CD8-positive, alpha-beta memory T cell (primary cell): ENCODE results near the gene TXLNB. TPM values are rescaled to one million over a fixed set of nuclear protein-coding genes. Genes with fewer than 3 reads are reported as not detected.
"Not testable (repeated sequence)": the region's sequence is repeated elsewhere in the genome, so short reads cannot be mapped to it uniquely, and the experiment has no call there.

ENCODE experiments used
- CTCF ChIA-PET: fragments of 350-600 bp; sonication (Branson Sonifier 250); formaldehyde crosslinking; loops from one replicate; lab custom pipeline; 2021; ENCODE audit warnings: antibody characterized with exemption; lab: Charles Lee
- POLR2A ChIA-PET: fragments of 350-600 bp; sonication (Branson Sonifier 250); formaldehyde crosslinking; loops from one replicate; lab custom pipeline; 2021; ENCODE audit warnings: antibody characterized with exemption; lab: Charles Lee
- DNase-seq, 5 donors: peaks; one replicate each; pipeline versions ENCODE4 v3.0.0 to v3.0.0-alpha.2; 2020 to 2022; ENCODE audit warnings: mixed read lengths in 1 of 5
- H3K27ac ChIP-seq: one replicate; pipeline ENCODE4 v1.7.0; 2013; ENCODE audit warnings: low read depth, mild to moderate bottlenecking, low read length, moderate library complexity
- H3K27me3 ChIP-seq: 2 replicates; pipeline ENCODE4 v1.7.0; 2013; ENCODE audit warnings: low read length, mild to moderate bottlenecking; ENCODE audit not compliant: insufficient read depth, poor library complexity, severe bottlenecking
- H3K36me3 ChIP-seq: 2 replicates; pipeline ENCODE4 v1.7.0; 2013; ENCODE audit warnings: mild to moderate bottlenecking, low read length, moderate library complexity; ENCODE audit not compliant: insufficient read depth
- H3K4me1 ChIP-seq: 2 replicates; pipeline ENCODE4 v1.7.0; 2013; ENCODE audit warnings: mild to moderate bottlenecking, low read length, moderate library complexity; ENCODE audit not compliant: insufficient read depth
- H3K4me3 ChIP-seq: 2 replicates; pipeline ENCODE4 v1.7.0; 2013; ENCODE audit warnings: mild to moderate bottlenecking, low read length
- H3K9me3 ChIP-seq: 2 replicates; pipeline ENCODE4 v1.7.0; 2013; ENCODE audit warnings: mild to moderate bottlenecking, low read length
- H3K27ac Mint-ChIP-seq, 8 donors: one replicate each; pipeline ENCODE4 v1.8.0; 2020 to 2021; ENCODE audit warnings: mixed read lengths in 8 of 8, mild to moderate bottlenecking in 6 of 8, inconsistent platforms in 3 of 8, moderate library complexity in 3 of 8
- H3K27me3 Mint-ChIP-seq, 2 donors: one replicate each; pipeline ENCODE4 v1.8.0; 2020 to 2021; ENCODE audit warnings: mixed read lengths in 2 of 2, mild to moderate bottlenecking in 1 of 2, moderate library complexity in 1 of 2
- H3K36me3 Mint-ChIP-seq, 3 donors: one replicate each; pipeline ENCODE4 v1.8.0; 2020 to 2021; ENCODE audit warnings: mixed read lengths in 3 of 3, inconsistent platforms in 1 of 3, mild to moderate bottlenecking in 1 of 3
- H3K4me1 Mint-ChIP-seq, 3 donors: one replicate each; pipeline ENCODE4 v1.8.0; 2020 to 2021; ENCODE audit warnings: mixed read lengths in 3 of 3, inconsistent platforms in 1 of 3, mild to moderate bottlenecking in 1 of 3
- H3K4me3 Mint-ChIP-seq, 7 donors: one replicate each; pipeline ENCODE4 v1.8.0; 2020 to 2021; ENCODE audit warnings: mixed read lengths in 7 of 7, mild to moderate bottlenecking in 6 of 7, moderate library complexity in 4 of 7, inconsistent platforms in 2 of 7
- H3K9me3 Mint-ChIP-seq, 5 donors: one replicate each; pipeline ENCODE4 v1.8.0; 2020 to 2022; ENCODE audit warnings: mixed read lengths in 5 of 5, mild to moderate bottlenecking in 3 of 5, moderate library complexity in 2 of 5, inconsistent platforms in 1 of 5
- polyA plus RNA-seq: library from polyadenylated mRNA; unstranded; fragments of 300-500 nt; fragmentation: Illumina TruSeq; gene quantifications from one replicate; pipeline ENCODE4 v1.2.3, GENCODE V29; 2021
- total RNA-seq, 2 experiments: library from RNA; stranded (reverse); gene quantifications; one replicate each; pipeline ENCODE4 v1.2.3, GENCODE V29; 2021

TXLNB gene
- total and polyA plus RNA-seq, 3 experiments from 2014 or later: 0.13 to 0.47 (median 0.35) TPM

GRCh38 chr6:139294090-139294489, 2.3 kb upstream of the TXLNB start:
- no peak overlapping the region for H3K27ac ChIP-seq
- Mint-ChIP-seq H3K27ac (peak overlapping the region in 6 of 8 donors; percentile 51 to 84 (median 78)), H3K4me3 (no peak overlapping the region)

DNA sequence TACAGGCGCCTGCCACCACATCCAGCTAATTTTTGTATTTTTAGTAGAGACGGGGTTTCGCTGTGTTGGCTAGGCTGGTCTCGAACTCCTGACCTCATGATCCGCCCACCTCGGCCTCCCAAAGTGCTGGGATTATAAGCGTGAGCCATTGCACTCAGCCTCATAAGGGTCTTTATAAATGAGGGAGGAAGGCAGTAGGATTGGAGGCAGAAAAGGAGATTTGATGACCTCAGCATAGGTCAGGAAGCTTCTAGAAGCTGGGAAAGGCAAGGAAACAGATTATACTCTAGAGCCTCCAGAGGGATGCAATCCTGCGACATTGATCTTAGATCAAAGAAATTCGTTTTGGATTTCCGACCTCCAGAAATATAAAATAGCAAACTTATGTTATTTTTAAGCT, 1.4 kb upstream of the TXLNB start:
- Mint-ChIP-seq H3K4me3 (peak overlapping the region in 1 of 7 donors; percentile 9), H3K27ac (peak overlapping the region; percentile 32 to 98 (median 93)), H3K4me1 (peaks cover 55 to 79% (median 68%) of the 10 kb centered on the region in 3 donors)
- not testable (repeated sequence) for H3K27me3 ChIP-seq, H3K4me3 ChIP-seq, DNase-seq, H3K36me3 Mint-ChIP-seq, H3K9me3 ChIP-seq, H3K27me3 Mint-ChIP-seq, H3K27ac ChIP-seq, H3K36me3 ChIP-seq, H3K9me3 Mint-ChIP-seq
- peaks cover 43% of the 10 kb centered on the region for H3K4me1 ChIP-seq
- CTCF ChIA-PET: interaction anchor here (0.9 to 4.6 kb wide), 6 partner anchors 19 to 81 kb away, joined by 3 to 23 read pairs (median 17); partner anchors contain the start of gene CITED2
- POLR2A ChIA-PET: interaction anchor here (0.7 to 3.0 kb wide), 3 partner anchors 25 to 71 kb away, joined by 3 to 35 read pairs (median 6); no protein-coding TSS in a partner anchor

More at GRCh38 chr6:139294090-139294489, 2.3 kb upstream of the TXLNB start:
- DNase-seq: no peak
- Histone ChIP-seq H3K36me3 (no peaks in the 10 kb centered on the region), H3K9me3 (no peaks in the 10 kb centered on the region), H3K4me3 (no peak overlapping the region), H3K4me1 (peaks cover 43% of the 10 kb centered on the region), H3K27me3 (no peaks in the 10 kb centered on the region)
- Mint-ChIP-seq H3K27me3 (peaks cover 0 to 2% of the 10 kb centered on the region in 2 donors), H3K4me1 (peaks cover 50 to 75% (median 62%) of the 10 kb centered on the region in 3 donors), H3K9me3 (peaks cover 0 to 2% (median 0%) of the 10 kb centered on the region in 5 donors), H3K36me3 (peaks cover 0 to 13% (median 1%) of the 10 kb centered on the region in 3 donors)
- ChIA-PET POLR2A (no interaction called here), CTCF (interaction anchor here (0.9 to 1.5 kb wide), 2 partner anchors 31 to 74 kb away, joined by 3 read pairs; no protein-coding TSS in a partner anchor)

DNA sequence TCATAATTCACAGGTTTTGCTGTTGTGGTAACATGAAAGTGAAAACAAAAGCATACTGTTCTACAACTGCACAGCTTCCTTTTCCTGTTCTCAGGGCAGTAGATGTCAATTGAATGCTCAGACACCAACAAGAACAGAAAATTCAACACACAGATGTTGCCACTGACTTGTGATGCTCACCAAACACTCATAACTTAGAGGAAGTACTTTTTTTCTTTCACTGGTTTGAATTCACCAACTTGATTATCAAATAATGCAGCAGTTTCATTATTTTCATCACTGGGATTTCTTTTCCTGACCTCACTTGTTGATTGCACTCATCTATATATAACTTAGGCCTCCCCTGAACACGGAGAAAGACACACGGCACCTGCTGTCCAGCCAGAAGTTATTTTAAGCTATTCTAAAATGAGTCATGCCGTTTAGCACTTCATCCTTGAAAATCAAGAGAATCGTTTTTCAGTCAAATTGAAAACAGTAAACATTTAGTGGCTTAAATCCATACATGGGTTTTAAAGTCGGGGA, 949 bp downstream of the TXLNB start:
- Mint-ChIP-seq H3K27ac (peak overlapping the region; percentile 84 to 98 (median 96)), H3K27me3 (peaks cover 0 to 2% of the 10 kb centered on the region in 2 donors), H3K4me3 (peak overlapping the region; percentile 73 to 91 (median 85)), H3K4me1 (peaks cover 56 to 74% (median 67%) of the 10 kb centered on the region in 3 donors), H3K36me3 (peaks cover 2 to 8% (median 3%) of the 10 kb centered on the region in 3 donors), H3K9me3 (peaks cover 0 to 2% (median 0%) of the 10 kb centered on the region in 5 donors)
- peaks cover 43% of the 10 kb centered on the region for H3K4me1 ChIP-seq
- DNase-seq: peak in 4 of 5 donors; percentile 3 to 81 (median 64)
- H3K36me3 ChIP-seq: no peaks in the 10 kb centered on the region
- ChIA-PET CTCF (interaction anchor here (1.1 to 4.6 kb wide), 11 partner anchors 21 to 303 kb away, joined by 3 to 23 read pairs (median 11); partner anchors contain the start of genes CITED2 and REPS1), POLR2A (interaction anchor here (0.6 to 3.0 kb wide), 9 partner anchors 10 to 249 kb away, joined by 3 to 35 read pairs (median 3); partner anchors contain the start of gene CITED2)
- peak overlapping the region; percentile 42 for H3K4me3 ChIP-seq
- H3K27me3 ChIP-seq: no peaks in the 10 kb centered on the region
- H3K27ac ChIP-seq: peak overlapping the region; percentile 77
- H3K9me3 ChIP-seq: no peaks in the 10 kb centered on the region

DNA sequence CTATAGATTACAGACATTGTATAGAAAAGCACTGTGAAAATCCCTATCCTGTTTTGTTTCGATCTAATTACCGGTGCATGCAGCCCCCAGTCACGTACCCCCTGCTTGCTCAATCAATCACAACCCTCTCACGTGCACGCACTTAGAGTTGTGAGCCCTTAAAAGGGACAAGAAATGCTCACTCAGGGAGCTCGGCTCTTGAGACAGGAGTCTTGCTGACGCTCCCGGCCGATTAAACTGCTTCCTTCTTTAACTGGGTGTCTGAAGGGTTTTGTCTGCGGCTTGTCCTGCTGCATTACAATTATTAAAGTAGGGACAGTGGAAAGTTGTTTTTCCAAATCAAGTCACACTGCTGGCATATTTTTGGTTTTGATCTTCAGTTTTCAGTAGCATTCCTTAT, 2.6 kb downstream of the TXLNB start:
- no peaks in the 10 kb centered on the region for H3K36me3 ChIP-seq
- H3K27me3 Mint-ChIP-seq: peaks cover 0 to 2% of the 10 kb centered on the region in 2 donors
- peaks cover 0 to 2% (median 0%) of the 10 kb centered on the region in 5 donors for H3K9me3 Mint-ChIP-seq
- POLR2A ChIA-PET: no interaction called here
- H3K36me3 Mint-ChIP-seq: peaks cover 2 to 3% (median 2%) of the 10 kb centered on the region in 3 donors
- peaks cover 43% of the 10 kb centered on the region for H3K4me1 ChIP-seq
- peak overlapping the region in 1 of 7 donors; percentile 54 for H3K4me3 Mint-ChIP-seq
- no peaks in the 10 kb centered on the region for H3K9me3 ChIP-seq
- no peak overlapping the region for H3K4me3 ChIP-seq
- H3K27me3 ChIP-seq: no peaks in the 10 kb centered on the region
- H3K27ac Mint-ChIP-seq: peak overlapping the region in 5 of 8 donors; percentile 59 to 98 (median 91)
- H3K27ac ChIP-seq: no peak overlapping the region
- peaks cover 51 to 64% (median 57%) of the 10 kb centered on the region in 3 donors for H3K4me1 Mint-ChIP-seq
- DNase-seq: no peak
- CTCF ChIA-PET: interaction anchor here (0.6 to 4.6 kb wide), 4 partner anchors 10 to 81 kb away, joined by 3 to 21 read pairs (median 3); no protein-coding TSS in a partner anchor

GRCh38 chr6:139288496-139289040, 3.2 kb downstream of the TXLNB start:
- H3K36me3 Mint-ChIP-seq: peaks cover 0 to 3% (median 2%) of the 10 kb centered on the region in 3 donors
- Histone ChIP-seq H3K9me3 (no peaks in the 10 kb centered on the region), H3K4me3 (no peak overlapping the region), H3K4me1 (peaks cover 40% of the 10 kb centered on the region), H3K27me3 (no peaks in the 10 kb centered on the region), H3K36me3 (no peaks in the 10 kb centered on the region), H3K27ac (no peak overlapping the region)
- peaks cover 0 to 2% of the 10 kb centered on the region in 2 donors for H3K27me3 Mint-ChIP-seq
- H3K4me1 Mint-ChIP-seq: peaks cover 49 to 59% (median 53%) of the 10 kb centered on the region in 3 donors
- POLR2A ChIA-PET: no interaction called here
- CTCF ChIA-PET: interaction anchor here (1.1 to 4.6 kb wide), 2 partner anchors 69 to 81 kb away, joined by 3 to 21 read pairs; no protein-coding TSS in a partner anchor
- no peak for DNase-seq
- H3K4me3 Mint-ChIP-seq: no peak overlapping the region
- H3K9me3 Mint-ChIP-seq: peaks cover 0 to 2% (median 0%) of the 10 kb centered on the region in 5 donors
- peak overlapping the region in 3 of 8 donors; percentile 17 to 70 (median 59) for H3K27ac Mint-ChIP-seq

DNA sequence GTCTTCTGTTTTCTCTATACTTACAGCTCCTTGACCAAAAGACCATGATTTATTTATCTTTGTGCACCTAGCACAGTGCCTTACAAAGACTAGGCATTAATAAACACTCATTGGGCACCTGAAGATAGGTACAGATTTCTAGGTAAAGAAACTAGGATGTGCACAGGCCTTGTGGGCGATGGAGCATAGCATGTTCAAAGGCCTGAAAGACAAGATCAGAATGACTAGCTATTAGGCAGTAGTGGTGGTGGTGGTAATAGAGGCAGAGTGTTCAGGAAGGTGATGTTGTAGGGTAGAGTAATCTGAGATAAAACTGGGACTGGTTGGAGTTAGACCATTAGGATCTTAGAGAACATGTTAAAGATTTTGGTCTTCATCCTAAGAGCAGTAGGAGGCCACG, 3.9 kb downstream of the TXLNB start:
- Mint-ChIP-seq H3K4me3 (no peak overlapping the region), H3K4me1 (peaks cover 44 to 53% (median 46%) of the 10 kb centered on the region in 3 donors), H3K27me3 (peaks cover 0 to 2% of the 10 kb centered on the region in 2 donors), H3K27ac (peak overlapping the region in 4 of 8 donors; percentile 14 to 55 (median 36)), H3K9me3 (peaks cover 0 to 2% (median 0%) of the 10 kb centered on the region in 5 donors), H3K36me3 (peaks cover 0 to 3% (median 2%) of the 10 kb centered on the region in 3 donors)
- ChIA-PET POLR2A (no interaction called here), CTCF (interaction anchor here (1.1 kb wide), 1 partner anchor 82 kb away, joined by 3 read pairs; no protein-coding TSS in a partner anchor)
- no peaks in the 10 kb centered on the region for H3K36me3 ChIP-seq
- no peak overlapping the region for H3K27ac ChIP-seq
- H3K9me3 ChIP-seq: no peaks in the 10 kb centered on the region
- no peak overlapping the region for H3K4me3 ChIP-seq
- H3K4me1 ChIP-seq: peaks cover 33% of the 10 kb centered on the region
- no peaks in the 10 kb centered on the region for H3K27me3 ChIP-seq
- no peak for DNase-seq

DNA sequence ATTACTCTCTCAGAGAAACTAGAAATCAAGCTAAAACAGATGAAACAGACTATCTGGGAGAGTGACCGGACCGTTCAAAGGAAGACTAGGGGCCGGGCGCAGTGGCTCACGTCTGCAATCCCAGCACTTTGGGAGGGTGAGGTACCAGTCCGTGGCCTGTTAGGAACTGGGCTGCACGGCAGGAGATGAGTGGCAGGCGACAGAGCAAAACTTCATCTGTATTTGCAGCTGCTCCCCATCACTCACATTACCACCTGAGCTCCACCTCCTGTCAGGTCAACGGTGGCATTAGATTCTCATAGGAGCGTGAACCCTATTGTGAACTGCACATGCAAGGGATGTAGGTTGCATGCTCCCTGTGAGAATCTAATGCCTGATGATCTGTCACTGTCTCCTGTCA, 5.4 kb downstream of the TXLNB start:
- H3K9me3 Mint-ChIP-seq, H3K27me3 Mint-ChIP-seq, H3K36me3 Mint-ChIP-seq, H3K27ac ChIP-seq, DNase-seq, H3K27me3 ChIP-seq, H3K9me3 ChIP-seq, H3K27ac Mint-ChIP-seq, CTCF ChIA-PET, H3K36me3 ChIP-seq, H3K4me3 Mint-ChIP-seq, H3K4me3 ChIP-seq: not testable (repeated sequence)
- POLR2A ChIA-PET: interaction anchor here (1.0 kb wide), 1 partner anchor 18 kb away, joined by 3 read pairs; no protein-coding TSS in a partner anchor
- peaks cover 20% of the 10 kb centered on the region for H3K4me1 ChIP-seq
- H3K4me1 Mint-ChIP-seq: peaks cover 31 to 38% (median 32%) of the 10 kb centered on the region in 3 donors
